ENCODE results near the gene TNS3. TPM values are rescaled to one million over a fixed set of nuclear protein-coding genes. Genes with fewer than 3 reads are reported as not detected.

TNS3 gene
- polyA plus RNA-seq, 1 of the 3 experiments (the other 2 are of a cell fraction): 72.3 TPM

DNA sequence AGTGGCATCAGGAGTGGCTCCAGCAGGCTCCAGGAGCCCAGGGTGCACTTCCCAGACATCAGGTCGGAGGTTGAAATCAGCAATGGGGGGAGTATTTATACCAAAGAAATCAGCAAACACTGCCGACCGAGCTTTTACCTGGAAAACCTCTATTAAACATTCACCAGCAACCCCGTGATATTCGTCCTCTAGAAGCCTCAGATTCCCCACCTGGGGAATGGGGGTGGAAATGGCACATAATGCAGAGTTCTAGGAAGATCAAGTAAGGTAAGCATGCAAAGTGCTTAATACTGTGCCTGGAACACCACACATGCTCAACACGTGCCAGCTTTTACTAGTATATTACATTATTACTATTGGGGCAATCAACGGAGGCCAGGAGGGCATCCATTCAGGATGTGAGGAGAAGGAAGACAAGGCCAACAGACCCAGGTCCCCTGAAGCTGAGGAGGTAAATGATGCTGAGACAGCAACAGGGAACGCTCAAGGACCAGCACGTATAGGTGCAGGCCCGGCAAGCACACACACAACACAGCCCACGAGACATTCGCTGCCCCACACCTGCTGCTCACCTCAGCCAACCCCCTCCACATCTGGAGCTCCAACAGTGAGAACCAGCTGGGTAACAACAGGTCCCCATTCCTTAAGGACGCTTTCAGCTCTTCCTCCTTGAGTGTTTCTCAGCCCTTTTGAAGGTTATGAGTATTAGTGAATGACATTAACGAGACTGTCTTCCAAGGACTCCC, 125.5 kb downstream of the TNS3 start:
- no peak overlapping the region for H3K4me3 ChIP-seq (ENCODE audit: low read depth in 2 of 2, low read length in 1 of 2)
- H3K4me2 ChIP-seq: no peak overlapping the region
- H3K27me3 ChIP-seq (ENCODE audit: insufficient read depth): no peaks in the 10 kb centered on the region
- H3K9me2 ChIP-seq: no peaks in the 10 kb centered on the region
- ChIA-PET POLR2A (no interaction called here), CTCF (interaction anchor here (0.8 to 9.3 kb wide), 6 partner anchors 13 to 363 kb away, joined by 3 to 60 read pairs (median 11); no protein-coding TSS in a partner anchor)
- TF ChIP-seq POLR2AphosphoS5 (IDR thresholded peaks at IDR 0.05; ENCODE audit: low read depth, low read length) (no peak), RFX5 (IDR thresholded peaks at IDR 0.05; ENCODE audit: low read length) (no peak), RAD21 (IDR thresholded peaks at IDR 0.05; ENCODE audit: low read length) (no peak), EP300 (IDR thresholded peaks at IDR 0.05; ENCODE audit: borderline replicate concordance in 1 of 2, low read depth in 1 of 2, low read length in 1 of 2) (no peak), TAF1 (IDR thresholded peaks at IDR 0.05; ENCODE audit: borderline replicate concordance, low read depth, low read length) (no peak), RXRA (IDR thresholded peaks at IDR 0.05; ENCODE audit: borderline replicate concordance, low read depth) (no peak), FOSL2 (IDR thresholded peaks at IDR 0.05; ENCODE audit: borderline replicate concordance, low read depth) (no peak)
- H2AFZ ChIP-seq (ENCODE audit: low read depth): no peak overlapping the region
- no peak overlapping the region for H3K9ac ChIP-seq
- WGBS (ENCODE audit: low lambda C conversion rate): 95% methylated on average over 14 of the region's 14 CpGs
- no peak for DNase-seq
- H4K20me1 ChIP-seq (ENCODE audit: insufficient read depth): no peaks in the 10 kb centered on the region
- H3K27ac ChIP-seq (ENCODE audit: low read depth in 2 of 2, low read length in 1 of 2): no peak overlapping the region
- H3K79me2 ChIP-seq (ENCODE audit: insufficient read depth): peaks cover 41% of the 10 kb centered on the region; the same call in 1 of the 2 replicates
- peaks cover 0 to 4% of the 10 kb centered on the region in 2 experiments for H3K36me3 ChIP-seq (replicated peaks in 1 of 2; ENCODE audit: control insufficient read depth in 1 of 2, insufficient read depth in 2 of 2, low read length in 1 of 2)
- peaks cover 50 to 55% of the 10 kb centered on the region in 2 experiments for H3K4me1 ChIP-seq (ENCODE audit: control insufficient read depth in 1 of 2, insufficient read depth in 2 of 2, low read depth in 1 of 2, low read length in 1 of 2)
- H3F3A ChIP-seq (replicated peaks; ENCODE audit: insufficient read depth): peaks cover 15% of the 10 kb centered on the region
- H3K9me3 ChIP-seq: no peaks in the 10 kb centered on the region

DNA sequence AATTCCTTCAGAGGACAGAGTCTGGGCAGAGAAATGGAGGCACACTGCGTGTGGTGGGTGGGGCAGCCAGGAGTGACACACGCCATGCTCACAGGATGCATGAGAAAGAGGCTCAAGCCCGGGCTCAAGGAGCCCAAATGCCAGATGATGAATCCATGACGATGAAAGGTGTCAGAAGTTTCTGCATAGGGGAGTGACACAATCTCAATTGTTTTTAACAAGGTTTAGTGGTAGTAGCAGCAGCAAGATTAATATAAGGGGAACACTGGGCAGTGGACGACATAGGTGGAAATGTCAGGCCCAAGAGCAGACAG, 126.1 kb downstream of the TNS3 start:
- Histone ChIP-seq H3F3A (replicated peaks; ENCODE audit: insufficient read depth) (peaks cover 15% of the 10 kb centered on the region), H3K4me2 (no peak overlapping the region), H3K4me1 (ENCODE audit: control insufficient read depth in 1 of 2, insufficient read depth in 2 of 2, low read depth in 1 of 2, low read length in 1 of 2) (peaks cover 45 to 49% of the 10 kb centered on the region in 2 experiments), H3K79me2 (ENCODE audit: insufficient read depth) (peaks cover 47% of the 10 kb centered on the region), H3K27ac (ENCODE audit: low read depth in 2 of 2, low read length in 1 of 2) (no peak overlapping the region), H3K27me3 (ENCODE audit: insufficient read depth) (no peaks in the 10 kb centered on the region), H3K9me3 (no peaks in the 10 kb centered on the region), H2AFZ (ENCODE audit: low read depth) (no peak overlapping the region), H4K20me1 (ENCODE audit: insufficient read depth) (no peaks in the 10 kb centered on the region), H3K36me3 (replicated peaks in 1 of 2; ENCODE audit: control insufficient read depth in 1 of 2, insufficient read depth in 2 of 2, low read length in 1 of 2) (peaks cover 0 to 4% of the 10 kb centered on the region in 2 experiments), H3K4me3 (ENCODE audit: low read depth in 2 of 2, low read length in 1 of 2) (no peak overlapping the region), H3K9ac (no peak overlapping the region), H3K9me2 (no peaks in the 10 kb centered on the region)
- ChIA-PET CTCF (interaction anchor here (0.8 to 9.3 kb wide), 5 partner anchors 22 to 363 kb away, joined by 3 to 60 read pairs (median 17); no protein-coding TSS in a partner anchor), POLR2A (no interaction called here)
- WGBS (ENCODE audit: low lambda C conversion rate): 90% methylated on average over 5 of the region's 5 CpGs
- DNase-seq: no peak
- TF ChIP-seq FOSL2 (IDR thresholded peaks at IDR 0.05; ENCODE audit: borderline replicate concordance, low read depth) (no peak), EZH2phosphoT487 (IDR thresholded peaks at IDR 0.05; ENCODE audit: borderline replicate concordance, low read depth) (no peak)

All from SK-N-SH (cell line).